ENCODE results near the gene NRL. TPM values are rescaled to one million over a fixed set of nuclear protein-coding genes. Genes with fewer than 3 reads are reported as not detected.

Gene NRL
- total RNA-seq, 4 donors from 2014 or later, result 1.1 to 2.9 (median 1.6) TPM; not detected in 1

DNA sequence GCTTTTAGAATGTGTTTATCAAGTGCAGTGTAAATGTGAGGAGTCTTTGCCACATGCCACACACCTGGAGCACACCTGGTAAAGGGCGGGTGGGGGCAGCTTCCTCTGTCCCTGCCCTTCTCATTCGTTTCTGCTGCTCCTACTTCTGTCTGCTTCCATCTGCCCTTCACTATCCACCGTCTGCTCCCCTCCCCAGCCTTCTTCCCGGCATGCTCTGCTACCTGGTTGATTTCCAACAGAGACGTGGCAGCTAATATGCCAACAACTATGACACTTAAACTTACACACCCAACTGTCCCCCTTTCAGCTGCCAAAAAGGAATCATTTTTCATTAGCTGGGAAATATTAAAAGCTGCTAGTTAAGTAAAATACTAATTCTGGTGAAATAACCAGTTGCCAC, 72.0 kb downstream of the NRL start:
- intact Hi-C loops (cut with DNase I; ENCODE audit: low total_unique reads), result loop anchor here (2.0 kb wide), 1 partner anchor 28 kb away; no protein-coding TSS in a partner anchor
- no peak overlapping the region for H3K27ac ChIP-seq
- no peak for DNase-seq

DNA sequence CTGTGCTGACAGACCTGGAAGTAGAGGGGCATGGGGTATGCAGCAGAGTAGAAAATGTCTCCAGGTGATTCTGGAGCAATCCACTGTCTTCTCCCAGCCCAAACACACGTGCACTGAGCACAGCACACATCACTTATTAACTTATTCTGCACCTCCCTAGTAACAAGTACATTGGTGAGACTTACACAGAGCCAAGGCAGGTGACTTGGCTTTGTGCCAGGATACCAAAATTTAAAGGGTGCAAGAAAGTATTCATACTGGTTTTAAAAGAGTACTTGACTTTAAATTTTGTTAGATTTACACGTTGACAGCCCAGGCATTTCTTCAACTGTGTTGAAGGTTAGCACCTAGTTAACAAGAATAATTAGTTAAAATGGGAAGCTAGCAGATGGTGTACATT, 74.1 kb downstream of the NRL start:
- 17 to 22% methylated on average over 1 to 2 of the region's 2 CpGs for WGBS, 2 donors (ENCODE audit: low coverage in 1 of 2)

More for the DNA sequence above, 72.0 kb downstream of the NRL start:
- H3K9me3 ChIP-seq, result no peaks in the 10 kb centered on the region
- 47 to 60% methylated on average over 4 to 5 of the region's 5 CpGs for WGBS, 2 donors (ENCODE audit: low coverage in 1 of 2)
- H3K36me3 ChIP-seq, result no peaks in the 10 kb centered on the region
- no peaks in the 10 kb centered on the region for H3K4me1 ChIP-seq
- no peak for TF ChIP-seq POLR2A (IDR thresholded peaks at IDR 0.05)
- no peak overlapping the region for H3K4me3 ChIP-seq
- H3K27me3 ChIP-seq, result no peaks in the 10 kb centered on the region
- in situ Hi-C loops (cut with MboI; ENCODE audit: low pct_ligation_motif_present in 1 of 4, low pct_unique_long_range_greater_than_20kb in 1 of 4, low sequenced_read_pairs in 3 of 4), result no loop called here

DNA sequence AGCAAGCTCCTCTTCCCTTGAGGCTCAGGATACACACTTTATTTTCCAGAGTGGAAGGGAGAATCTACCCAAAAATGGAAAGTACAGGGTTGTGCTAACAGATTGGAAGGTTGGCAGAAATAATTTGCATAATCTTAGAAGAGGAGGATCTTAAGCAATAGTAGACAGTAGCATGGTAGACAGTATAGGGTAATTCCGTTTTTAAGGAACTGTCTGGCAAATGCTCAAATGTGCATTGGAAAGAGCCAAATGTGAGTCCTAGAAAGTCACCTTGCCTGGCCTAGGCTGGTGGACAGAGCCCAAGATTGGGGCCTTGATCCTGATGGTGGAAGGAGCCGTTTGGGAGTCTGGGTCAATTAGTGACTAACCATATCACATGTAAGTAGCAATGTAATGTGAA, 76.1 kb downstream of the NRL start:
- TF ChIP-seq POLR2A (IDR thresholded peaks at IDR 0.05) (no peak), POLR2AphosphoS5 (IDR thresholded peaks at IDR 0.05) (no peak), EP300 (IDR thresholded peaks at IDR 0.05; ENCODE audit: low read depth) (no peak)
- TF ChIP-seq, protein P1, sequence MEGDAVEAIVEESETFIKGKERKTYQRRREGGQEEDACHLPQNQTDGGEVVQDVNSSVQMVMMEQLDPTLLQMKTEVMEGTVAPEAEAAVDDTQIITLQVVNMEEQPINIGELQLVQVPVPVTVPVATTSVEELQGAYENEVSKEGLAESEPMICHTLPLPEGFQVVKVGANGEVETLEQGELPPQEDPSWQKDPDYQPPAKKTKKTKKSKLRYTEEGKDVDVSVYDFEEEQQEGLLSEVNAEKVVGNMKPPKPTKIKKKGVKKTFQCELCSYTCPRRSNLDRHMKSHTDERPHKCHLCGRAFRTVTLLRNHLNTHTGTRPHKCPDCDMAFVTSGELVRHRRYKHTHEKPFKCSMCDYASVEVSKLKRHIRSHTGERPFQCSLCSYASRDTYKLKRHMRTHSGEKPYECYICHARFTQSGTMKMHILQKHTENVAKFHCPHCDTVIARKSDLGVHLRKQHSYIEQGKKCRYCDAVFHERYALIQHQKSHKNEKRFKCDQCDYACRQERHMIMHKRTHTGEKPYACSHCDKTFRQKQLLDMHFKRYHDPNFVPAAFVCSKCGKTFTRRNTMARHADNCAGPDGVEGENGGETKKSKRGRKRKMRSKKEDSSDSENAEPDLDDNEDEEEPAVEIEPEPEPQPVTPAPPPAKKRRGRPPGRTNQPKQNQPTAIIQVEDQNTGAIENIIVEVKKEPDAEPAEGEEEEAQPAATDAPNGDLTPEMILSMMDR (IDR thresholded peaks at IDR 0.05), result no peak
- peaks cover 0 to 21% (median 7%) of the 10 kb centered on the region in 4 donors for H3K4me1 ChIP-seq
- no peaks in the 10 kb centered on the region for H3K36me3 ChIP-seq
- 84 to 86% methylated on average over 2 of the region's 2 CpGs for WGBS, 2 donors (ENCODE audit: low coverage in 1 of 2)
- H3K9me3 ChIP-seq, result no peaks in the 10 kb centered on the region
- DNase-seq, result no peak
- no peaks in the 10 kb centered on the region for H3K27me3 ChIP-seq
- intact Hi-C loops (cut with DNase I; ENCODE audit: low total_unique reads) (no loop called here), in situ Hi-C loops (cut with MboI; ENCODE audit: low pct_ligation_motif_present in 1 of 4, low pct_unique_long_range_greater_than_20kb in 1 of 4, low sequenced_read_pairs in 3 of 4) (loop anchor here in 2 of 4 donors (5.0 to 10.0 kb wide), 2 partner anchors 51 to 64 kb away; partner anchors contain the start of gene DHRS4L2 (in 1 of the 2))
- no peak overlapping the region for H3K4me3 ChIP-seq
- no peak overlapping the region for H3K27ac ChIP-seq

More for the DNA sequence above, 74.1 kb downstream of the NRL start:
- DNase-seq, result no peak
- intact Hi-C loops (cut with DNase I; ENCODE audit: low total_unique reads) (no loop called here), in situ Hi-C loops (cut with MboI; ENCODE audit: low pct_ligation_motif_present in 1 of 4, low pct_unique_long_range_greater_than_20kb in 1 of 4, low sequenced_read_pairs in 3 of 4) (no loop called here)
- no peak overlapping the region for H3K4me3 ChIP-seq
- no peaks in the 10 kb centered on the region for H3K9me3 ChIP-seq
- peaks cover 0 to 12% (median 5%) of the 10 kb centered on the region in 4 donors for H3K4me1 ChIP-seq
- H3K27me3 ChIP-seq, result no peaks in the 10 kb centered on the region
- no peak for TF ChIP-seq EP300 (IDR thresholded peaks at IDR 0.05; ENCODE audit: low read depth)
- TF ChIP-seq, protein P1 (IDR thresholded peaks at IDR 0.05), result no peak
- H3K36me3 ChIP-seq, result no peaks in the 10 kb centered on the region
- H3K27ac ChIP-seq, result no peak overlapping the region

DNA sequence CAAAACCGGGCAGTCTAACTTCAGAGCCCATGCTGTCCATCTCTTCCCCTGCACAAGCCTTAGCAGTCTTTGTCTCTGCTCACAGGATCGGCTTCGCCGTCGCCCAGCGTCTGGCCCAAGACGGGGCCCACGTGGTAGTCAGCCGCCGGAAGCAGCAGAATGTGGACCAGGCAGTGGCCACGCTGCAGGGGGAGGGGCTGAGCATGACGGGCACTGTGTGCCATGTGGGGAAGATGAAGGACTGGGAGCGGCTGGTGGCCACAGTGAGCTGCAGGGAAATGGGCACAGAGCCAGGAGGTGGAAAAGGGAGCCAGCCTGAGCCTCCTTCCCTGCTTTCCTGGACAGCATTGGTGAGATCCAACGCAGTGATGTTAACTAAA, 77.1 kb downstream of the NRL start:
- Histone ChIP-seq H3K4me3 (no peak overlapping the region), H3K4me1 (peaks cover 0 to 21% (median 7%) of the 10 kb centered on the region in 4 donors), H3K27ac (no peak overlapping the region), H3K27me3 (no peaks in the 10 kb centered on the region), H3K9me3 (no peaks in the 10 kb centered on the region), H3K36me3 (no peaks in the 10 kb centered on the region)
- in situ Hi-C loops (cut with MboI; ENCODE audit: low pct_ligation_motif_present in 1 of 4, low pct_unique_long_range_greater_than_20kb in 1 of 4, low sequenced_read_pairs in 3 of 4) (loop anchor here in 2 of 4 donors (5.0 to 10.0 kb wide), 2 partner anchors 50 to 63 kb away; partner anchors contain the start of gene DHRS4L2 (in 1 of the 2)), intact Hi-C loops (cut with DNase I; ENCODE audit: low total_unique reads) (no loop called here)
- peak; percentile 56 for DNase-seq
- WGBS, 2 donors (ENCODE audit: low coverage in 1 of 2), result 85 to 88% methylated on average over 1 to 14 of the region's 14 CpGs
- TF ChIP-seq POLR2AphosphoS5 (IDR thresholded peaks at IDR 0.05) (no peak), EP300 (IDR thresholded peaks at IDR 0.05; ENCODE audit: low read depth) (no peak), POLR2A (IDR thresholded peaks at IDR 0.05) (no peak)
- TF ChIP-seq, protein P1 (IDR thresholded peaks at IDR 0.05), result no peak

Data from transverse colon (tissue), 4 donors.